Measurements from ENCODE around the gene PIK3R3. TPM values are rescaled to one million over a fixed set of nuclear protein-coding genes. Genes with fewer than 3 reads are reported as not detected.

Gene PIK3R3
- total and polyA plus RNA-seq, 9 of the 15 experiments (the other 6 are each of a cell fraction or from before 2014, with no cell fraction given) = 1.4 to 7.7 (median 4.6) TPM

- TF ChIP-seq ZNF431 (CRISPR knock-in tag; IDR thresholded peaks at IDR 0.05) = peak; percentile 76; the same call in 1 of the 2 replicates
- TF ChIP-seq, protein P1, sequence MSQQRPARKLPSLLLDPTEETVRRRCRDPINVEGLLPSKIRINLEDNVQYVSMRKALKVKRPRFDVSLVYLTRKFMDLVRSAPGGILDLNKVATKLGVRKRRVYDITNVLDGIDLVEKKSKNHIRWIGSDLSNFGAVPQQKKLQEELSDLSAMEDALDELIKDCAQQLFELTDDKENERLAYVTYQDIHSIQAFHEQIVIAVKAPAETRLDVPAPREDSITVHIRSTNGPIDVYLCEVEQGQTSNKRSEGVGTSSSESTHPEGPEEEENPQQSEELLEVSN (IDR thresholded peaks at IDR 0.05; ENCODE audit: borderline replicate concordance in 1 of 2, extremely low read depth in 1 of 2, insufficient read depth in 1 of 2, insufficient read length in 1 of 2, low read depth in 1 of 2, low read length in 1 of 2, poor library complexity in 1 of 2, severe bottlenecking in 1 of 2) = peak; percentile 99 to 100
- TF ChIP-seq JUN (IDR thresholded peaks at IDR 0.05; ENCODE audit: borderline replicate concordance, low read depth, low read length) = peak; percentile 81; the same call in 1 of the 2 replicates
- TF ChIP-seq JUN (CRISPR knock-in tag; IDR thresholded peaks at IDR 0.05; ENCODE audit: borderline replicate concordance) = peak; percentile 81; the same call in 1 of the 2 replicates
- TF ChIP-seq CREB5 (CRISPR knock-in tag; IDR thresholded peaks at IDR 0.05) = no peak
- peak; percentile 30; the same call in 1 of the 2 replicates for TF ChIP-seq GMEB1 (CRISPR knock-in tag; IDR thresholded peaks at IDR 0.05)
- peak; percentile 100 for TF ChIP-seq ATF7 (IDR thresholded peaks at IDR 0.05)
- 0 out of 2 replicates have a peak, but pooled peaks have one; percentile 23 for TF ChIP-seq C11orf30 (IDR thresholded peaks at IDR 0.05; ENCODE audit: low read depth)
- TF ChIP-seq ERF (CRISPR knock-in tag; IDR thresholded peaks at IDR 0.05) = no peak
- TF ChIP-seq ZNF212 (CRISPR knock-in tag; IDR thresholded peaks at IDR 0.05) = no peak
- TF ChIP-seq MEIS2 (IDR thresholded peaks at IDR 0.05; ENCODE audit: partially characterized antibody) = peak; percentile 48
- TF ChIP-seq SOX6 (IDR thresholded peaks at IDR 0.05) = peak; percentile 75
- TF ChIP-seq TAF9B (IDR thresholded peaks at IDR 0.05; ENCODE audit: partially characterized antibody) = peak; percentile 92
- TF ChIP-seq DIDO1 (tag; IDR thresholded peaks at IDR 0.05; ENCODE audit: low read depth) = peak; percentile 50; the same call in 1 of the 2 replicates
- TF ChIP-seq ELK3 (CRISPR knock-in tag; IDR thresholded peaks at IDR 0.05) = 0 out of 2 replicates have a peak, but pooled peaks have one; percentile 11
- TF ChIP-seq PHB2 (IDR thresholded peaks at IDR 0.05; ENCODE audit: low read depth) = peak; percentile 57; the same call in 1 of the 2 replicates
- no peak for TF ChIP-seq CBX8 (IDR thresholded peaks at IDR 0.05; ENCODE audit: borderline replicate concordance, extremely low read depth, low read depth, low read length, poor library complexity, severe bottlenecking)
- TF ChIP-seq PHF21A (IDR thresholded peaks at IDR 0.05; ENCODE audit: borderline replicate concordance, low read depth) = peak; percentile 95
- TF ChIP-seq HBP1 (CRISPR knock-in tag; IDR thresholded peaks at IDR 0.05) = peak; percentile 93
- TF ChIP-seq ZKSCAN1 (IDR thresholded peaks at IDR 0.05; ENCODE audit: low read depth, low read length) = peak; percentile 66; the same call in 1 of the 2 replicates
- peak; percentile 54 for TF ChIP-seq CCNT2 (IDR thresholded peaks at IDR 0.05; ENCODE audit: borderline replicate concordance, extremely low read depth, insufficient read length, low read depth, low read length)
These were observed at the start of gene PIK3R3 (continued) for GRCh38 chr1:46132529-46133180.

Measured in K562 (cell line).